ENCODE data around the gene NFASC.

GRCh38 chr1:204872262-204872881 is 1.7 kb downstream of the NFASC start:
- TF ChIP-seq CTCF (IDR thresholded peaks at IDR 0.05; ENCODE audit: extremely low read depth in 1 of 2, insufficient read depth in 1 of 2, low read depth in 1 of 2, low read length in 2 of 2) (no peak), MAX (IDR thresholded peaks at IDR 0.05; ENCODE audit: insufficient read depth, insufficient read length) (no peak), EZH2 (IDR thresholded peaks at IDR 0.05; ENCODE audit: borderline replicate concordance, low read depth, low read length, severe bottlenecking) (no peak), POLR2AphosphoS5 (IDR thresholded peaks at IDR 0.05; ENCODE audit: insufficient read depth, low read depth, low read length) (no peak), POLR2A (IDR thresholded peaks at IDR 0.05; ENCODE audit: low read depth, low read length) (no peak), JUN (IDR thresholded peaks at IDR 0.05; ENCODE audit: borderline replicate concordance, insufficient read depth, insufficient read length, low read depth) (no peak), MYC (IDR thresholded peaks at IDR 0.05; ENCODE audit: low read depth, low read length) (no peak), GATA2 (IDR thresholded peaks at IDR 0.05; ENCODE audit: insufficient read depth, insufficient read length, low read depth, low read length) (no peak)
